Neural cell (in vitro differentiated cells): ENCODE data around the gene PACSIN2. TPM values are rescaled to one million over a fixed set of nuclear protein-coding genes. Genes with fewer than 3 reads are reported as not detected.
A peak's percentile ranks its signal among the peaks of the same experiment; 100 is the strongest.

Experiments
- H2AFZ ChIP-seq: fragments of 200-600, 300-800 bp; sonication (generic), shearing (Covaris generic); 2 replicates; pipeline ENCODE4 v1.6.0; 2014; ENCODE audit warnings: low read depth, mild to moderate bottlenecking, antibody characterized with exemption, low read length, moderate library complexity
- H3F3A ChIP-seq: fragments of 200-600 bp; shearing (Covaris generic); 2 replicates; pipeline ENCODE4 v1.6.1; 2016; ENCODE audit warnings: mild to moderate bottlenecking, moderate library complexity, mixed read lengths, antibody characterized with exemption, low read length; ENCODE audit not compliant: insufficient read depth, poor library complexity, severe bottlenecking
- H3K27ac ChIP-seq: fragments of 200-600, 300-800 bp; sonication (generic), shearing (Covaris generic); 2 replicates; pipeline ENCODE4 v1.5.1; 2014; ENCODE audit warnings: mild to moderate bottlenecking, low read length, moderate library complexity
- H3K27me3 ChIP-seq: fragments of 300-800, 200-600 bp; sonication (generic), shearing (Covaris generic); 2 replicates; pipeline ENCODE4 v1.6.0; 2014; ENCODE audit warnings: mild to moderate bottlenecking, low read depth, low read length, moderate library complexity; ENCODE audit not compliant: insufficient read depth
- H3K36me3 ChIP-seq: fragments of 300-800, 200-600 bp; sonication (generic), shearing (Covaris generic); 2 replicates; pipeline ENCODE4 v1.5.1; 2014; ENCODE audit warnings: mild to moderate bottlenecking, antibody characterized with exemption, low read length, moderate library complexity; ENCODE audit not compliant: insufficient read depth
- H3K4me2 ChIP-seq: fragments of 300-800, 200-600 bp; sonication (generic), shearing (Covaris generic); 2 replicates; pipeline ENCODE4 v1.6.0; 2014; ENCODE audit warnings: mild to moderate bottlenecking, low read length
- H3K4me3 ChIP-seq: fragments of 300-800, 200-600 bp; sonication (generic), shearing (Covaris generic); 2 replicates; pipeline ENCODE4 v1.5.1; 2014; ENCODE audit warnings: mild to moderate bottlenecking, low read length, moderate library complexity
- H3K79me2 ChIP-seq: fragments of 200-600 bp; shearing (Covaris generic); replicated peaks from 2 replicates; pipeline ENCODE4 v1.6.0; 2014; ENCODE audit warnings: mild to moderate bottlenecking, low read length, moderate library complexity; ENCODE audit not compliant: insufficient read depth
- H3K9ac ChIP-seq: fragments of 300-800, 200-600 bp; sonication (generic), shearing (Covaris generic); 2 replicates; pipeline ENCODE4 v1.6.1; 2016; ENCODE audit warnings: mild to moderate bottlenecking, low read length, mixed read lengths
- H3K9me2 ChIP-seq: fragments of 200-600 bp; shearing (Covaris generic); 2 replicates; pipeline ENCODE4 v1.6.1; 2016; ENCODE audit warnings: mild to moderate bottlenecking, low read length, mixed read lengths; ENCODE audit not compliant: insufficient read depth
- H3K9me3 ChIP-seq: fragments of 200-600, 300-800 bp; sonication (generic), shearing (Covaris generic); 2 replicates; pipeline ENCODE4 v1.6.1; 2016; ENCODE audit warnings: mild to moderate bottlenecking, mixed run types, low read length, moderate library complexity, mixed read lengths
- H4K20me1 ChIP-seq: fragments of 200-600 bp; shearing (Covaris generic); 2 replicates; pipeline ENCODE4 v1.6.1; 2016; ENCODE audit warnings: mild to moderate bottlenecking, mixed run types; ENCODE audit not compliant: insufficient read depth
- CTCF ChIP-seq: fragments of 450-650 bp; IDR thresholded peaks from 2 replicates; pipeline ENCODE4 v1.5.1; 2014; ENCODE audit warnings: antibody characterized with exemption, mild to moderate bottlenecking, moderate library complexity; ENCODE audit not compliant: poor library complexity, severe bottlenecking
- EP300 ChIP-seq: fragments of 450-650 bp; conservative IDR thresholded peaks from 2 replicates; pipeline ENCODE4 v1.6.1; 2014; ENCODE audit warnings: antibody characterized with exemption, mild to moderate bottlenecking, moderate library complexity; ENCODE audit not compliant: poor library complexity, severe bottlenecking
- EZH2 ChIP-seq: fragments of 200-600, 300-800 bp; shearing (Covaris generic), sonication (generic); IDR thresholded peaks from 2 replicates; pipeline ENCODE4 v1.6.1; 2014; ENCODE audit warnings: antibody characterized with exemption, low read length, borderline replicate concordance, mild to moderate bottlenecking; ENCODE audit not compliant: insufficient read depth, poor library complexity, severe bottlenecking
- MXI1 ChIP-seq: fragments of 450-650 bp; conservative IDR thresholded peaks from 2 replicates; pipeline ENCODE4 v1.6.1; 2014; ENCODE audit warnings: antibody characterized with exemption, mild to moderate bottlenecking; ENCODE audit not compliant: poor library complexity, severe bottlenecking
- POLR2AphosphoS5 ChIP-seq: IDR thresholded peaks from 2 replicates; pipeline ENCODE4 v1.6.1; 2012
- RAD21 ChIP-seq: fragments of 450-650 bp; conservative IDR thresholded peaks from 2 replicates; pipeline ENCODE4 v1.6.1; 2014; ENCODE audit warnings: antibody characterized with exemption, mild to moderate bottlenecking, moderate library complexity
- REST ChIP-seq: IDR thresholded peaks from 2 replicates; pipeline ENCODE4 v1.6.1; 2012; ENCODE audit warnings: borderline replicate concordance
- SMC3 ChIP-seq: fragments of 450-650 bp; conservative IDR thresholded peaks from 2 replicates; pipeline ENCODE4 v1.6.1; 2014; ENCODE audit warnings: antibody characterized with exemption, mild to moderate bottlenecking, moderate library complexity; ENCODE audit not compliant: poor library complexity
- TAF1 ChIP-seq: IDR thresholded peaks from 2 replicates; pipeline ENCODE4 v1.6.1; 2012; ENCODE audit warnings: low read depth
- polyA plus RNA-seq: library from polyadenylated mRNA; depleted of rRNA; stranded (reverse); fragments of >200 nt; gene quantifications from 2 replicates; pipeline ENCODE4 v1.2.3, GENCODE V29; 2014

Gene PACSIN2
- polyA plus RNA-seq, 1 donor from 2014 or later: 47.2 TPM

- Histone ChIP-seq H3K27ac (no peak overlapping the region), H3K9me3 (no peaks in the 10 kb centered on the region), H3K79me2 (no peaks in the 10 kb centered on the region), H3K4me3 (no peak overlapping the region), H3K9ac (no peak overlapping the region), H3K36me3 (no peaks in the 10 kb centered on the region), H2AFZ (no peak overlapping the region), H3K9me2 (no peaks in the 10 kb centered on the region), H4K20me1 (no peaks in the 10 kb centered on the region), H3F3A (no peaks in the 10 kb centered on the region), H3K4me2 (no peak overlapping the region), H3K27me3 (no peaks in the 10 kb centered on the region)
- TF ChIP-seq REST (no peak), MXI1 (no peak), RAD21 (no peak)
Measured at GRCh38 chr22:42915980-42916765, 98.8 kb downstream of the PACSIN2 start.

- Histone ChIP-seq H2AFZ (no peak overlapping the region), H3K4me3 (no peak overlapping the region), H3K27ac (no peak overlapping the region), H3K4me2 (no peak overlapping the region), H3K9me2 (no peaks in the 10 kb centered on the region), H3K79me2 (no peaks in the 10 kb centered on the region), H3K27me3 (no peaks in the 10 kb centered on the region), H3K9me3 (no peaks in the 10 kb centered on the region), H3F3A (no peaks in the 10 kb centered on the region), H3K36me3 (no peaks in the 10 kb centered on the region), H4K20me1 (no peaks in the 10 kb centered on the region), H3K9ac (no peak overlapping the region)
- peak; percentile 52 for TF ChIP-seq EP300
- TF ChIP-seq EZH2: no peak
- peak; percentile 15 for TF ChIP-seq POLR2AphosphoS5
Measured at GRCh38 chr22:42914511-42915076, 100.4 kb downstream of the PACSIN2 start.

- TF ChIP-seq EP300 (no peak), RAD21 (no peak), MXI1 (no peak), TAF1 (no peak), CTCF (no peak), SMC3 (no peak), POLR2AphosphoS5 (no peak), EZH2 (no peak), REST (no peak)
- Histone ChIP-seq H3K9ac (no peak overlapping the region), H4K20me1 (no peaks in the 10 kb centered on the region)
Measured at GRCh38 chr22:42913874-42914510, 101.0 kb downstream of the PACSIN2 start.

More at GRCh38 chr22:42913874-42914510, 101.0 kb downstream of the PACSIN2 start:
- no peak overlapping the region for H3K27ac ChIP-seq
- no peak overlapping the region for H3K4me2 ChIP-seq
- H3K36me3 ChIP-seq: no peaks in the 10 kb centered on the region
- H3K79me2 ChIP-seq: no peaks in the 10 kb centered on the region
- no peaks in the 10 kb centered on the region for H3F3A ChIP-seq
- no peaks in the 10 kb centered on the region for H3K9me2 ChIP-seq
- no peaks in the 10 kb centered on the region for H3K9me3 ChIP-seq
- H2AFZ ChIP-seq: no peak overlapping the region
- H3K4me3 ChIP-seq: no peak overlapping the region
- no peaks in the 10 kb centered on the region for H3K27me3 ChIP-seq
